ENCODE results near the gene KCTD1. TPM values are rescaled to one million over a fixed set of nuclear protein-coding genes. Genes with fewer than 3 reads are reported as not detected.

KCTD1 gene
- total and polyA plus RNA-seq, 10 of the 15 experiments (the other 5 are each of a cell fraction or from before 2014, with no cell fraction given) = 1.5 to 13.4 (median 5.5) TPM

- ChIA-PET RAD21 (ENCODE audit: unreplicated experiment) (no interaction called here), SMC1A (ENCODE audit: uncharacterized antibody, unreplicated experiment) (no interaction called here), CTCF (interaction anchor here (0.6 kb wide), 1 partner anchor 88 kb away, joined by 3 read pairs; no protein-coding TSS in a partner anchor), POLR2A (no interaction called here)
- no peaks in the 10 kb centered on the region; the same call in 1 of the 2 replicates for H3K4me1 ChIP-seq (ENCODE audit: control insufficient read depth, insufficient read depth, low read length)
- no peak overlapping the region for H3K27ac ChIP-seq (ENCODE audit: control insufficient read depth, insufficient read depth)
- intact Hi-C loops (cut with micrococcal nuclease; ENCODE audit: unreplicated experiment) (no loop called here), in situ Hi-C loops (cut with MboI) (no loop called here)
- H3K36me3 ChIP-seq (ENCODE audit: control insufficient read depth in 2 of 2, insufficient read depth in 2 of 2, low read length in 1 of 2) = 0 out of 4 replicates have a peak, but pooled peaks cover 0 to 4% of the 10 kb centered on the region in 2 experiments
- no peaks in the 10 kb centered on the region for H3K9me3 ChIP-seq (replicated peaks; ENCODE audit: control insufficient read depth, insufficient read depth, low read length)
- ATAC-seq (no peak), FAIRE-seq (no peak), DNase-seq (ENCODE audit: low read depth, low spot score) (no peak)
- H3K4me2 ChIP-seq (ENCODE audit: control insufficient read depth, insufficient read depth) = no peak overlapping the region
- no peaks in the 10 kb centered on the region for H4K20me1 ChIP-seq (ENCODE audit: control insufficient read depth, insufficient read depth)
- BruUV-seq (replicated peaks) = no TSS peak
- WGBS (ENCODE audit: insufficient coverage, insufficient replicate concordance, low lambda C conversion rate, missing lambda C conversion rate) = 97% methylated on average over 2 of the region's 2 CpGs
- H3K79me2 ChIP-seq (ENCODE audit: control insufficient read depth, insufficient read depth, low read length) = no peaks in the 10 kb centered on the region; the same call in 1 of the 2 replicates
- no peaks in the 10 kb centered on the region for H3K27me3 ChIP-seq (replicated peaks in 1 of 2; ENCODE audit: control insufficient read depth in 2 of 2, insufficient read depth in 2 of 2, low read length in 1 of 2)
- TF ChIP-seq ZBTB33 (IDR thresholded peaks at IDR 0.05) (no peak), LARP7 (IDR thresholded peaks at IDR 0.05) (no peak), FOXM1 (IDR thresholded peaks at IDR 0.05; ENCODE audit: low read depth, low read length) (no peak), POLR2AphosphoS2 (IDR thresholded peaks at IDR 0.05; ENCODE audit: low read depth, low read length) (no peak), ATF7 (IDR thresholded peaks at IDR 0.05; ENCODE audit: low read depth) (no peak), YY1 (IDR thresholded peaks at IDR 0.05; ENCODE audit: low read depth, low read length) (no peak), SMC3 (IDR thresholded peaks at IDR 0.05; ENCODE audit: borderline replicate concordance, low read length) (no peak), YBX1 (IDR thresholded peaks at IDR 0.05) (no peak), BACH1 (IDR thresholded peaks at IDR 0.05; ENCODE audit: borderline replicate concordance) (no peak), DPF2 (IDR thresholded peaks at IDR 0.05) (no peak), NKRF (conservative IDR thresholded peaks at IDR 0.05) (no peak), ZNF592 (IDR thresholded peaks at IDR 0.05) (no peak), JUNB (IDR thresholded peaks at IDR 0.05) (no peak), IRF4 (IDR thresholded peaks at IDR 0.05; ENCODE audit: low read depth, low read length) (no peak), IRF3 (IDR thresholded peaks at IDR 0.05) (no peak), TARDBP (IDR thresholded peaks at IDR 0.05; ENCODE audit: borderline replicate concordance) (no peak), IKZF2 (IDR thresholded peaks at IDR 0.05) (no peak), EGR1 (IDR thresholded peaks at IDR 0.05; ENCODE audit: borderline replicate concordance in 1 of 2, low read depth in 2 of 2, low read length in 2 of 2) (no peak)
- no peak overlapping the region for H3K4me3 ChIP-seq
- H3K9ac ChIP-seq (ENCODE audit: control insufficient read depth, insufficient read depth, low read length) = no peak overlapping the region
- H2AFZ ChIP-seq (ENCODE audit: control insufficient read depth, low read depth, low read length) = no peak overlapping the region
These were observed 9.8 kb downstream of the KCTD1 start for GRCh38 chr18:26538524-26538923.
